Esophagus squamous epithelium (tissue), 4 donors: Measurements from ENCODE around the gene YPEL2.

Source experiments
- CTCF ChIP-seq, 6 experiments: fragments of 450-650 bp in 4 of 6; fragments of 200-600 bp in 2 of 6; sonication (generic) in 2 of 6; IDR thresholded peaks; one replicate each; pipeline ENCODE4 v1.5.1; 2016 to 2019; ENCODE audit warnings: antibody characterized with exemption in 6 of 6, mild to moderate bottlenecking in 4 of 6, moderate library complexity in 4 of 6
- POLR2A ChIP-seq, 4 donors: fragments of 450-650 bp; IDR thresholded peaks; one replicate each; pipeline ENCODE4 v1.6.1; 2017; ENCODE audit warnings: antibody characterized with exemption in 4 of 4, mild to moderate bottlenecking in 4 of 4, moderate library complexity in 3 of 4

- no peak for TF ChIP-seq POLR2A (IDR thresholded peaks at IDR 0.05)
- no peak for TF ChIP-seq CTCF (IDR thresholded peaks at IDR 0.05)
Measured at GRCh38 chr17:59423903-59424302, 92.4 kb downstream of the YPEL2 start.
